Medulla oblongata (tissue), 1 donor: ENCODE results near the gene NAALADL2.
"Not testable (repeated sequence)": the region's sequence is repeated elsewhere in the genome, so short reads cannot be mapped to it uniquely, and the experiment has no call there.

Experiments
- DNase-seq: peaks from one replicate; pipeline ENCODE4 v3.0.0-alpha.2; 2015; ENCODE audit errors: extremely low spot score

The NAALADL2 gene

DNA sequence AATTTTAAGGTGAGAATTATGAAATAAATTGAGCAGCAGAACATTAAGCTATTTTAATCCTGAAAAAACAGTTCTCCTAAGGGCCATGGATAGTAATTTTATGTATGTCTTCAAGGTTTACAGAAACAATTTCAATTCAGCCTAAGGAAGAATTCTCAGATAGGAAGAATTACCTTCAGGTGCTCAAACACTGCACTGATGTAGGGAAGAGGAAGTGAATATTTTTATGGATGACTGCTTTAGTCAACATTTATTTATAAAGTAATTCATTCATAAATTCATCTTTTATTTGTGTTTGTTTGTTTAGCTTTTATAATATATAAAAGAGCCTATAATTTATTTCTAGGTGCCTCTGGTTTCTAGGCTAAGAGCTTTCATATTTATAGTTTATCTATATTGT lies 620.7 kb downstream of the NAALADL2 start:
- DNase-seq = no peak

DNA sequence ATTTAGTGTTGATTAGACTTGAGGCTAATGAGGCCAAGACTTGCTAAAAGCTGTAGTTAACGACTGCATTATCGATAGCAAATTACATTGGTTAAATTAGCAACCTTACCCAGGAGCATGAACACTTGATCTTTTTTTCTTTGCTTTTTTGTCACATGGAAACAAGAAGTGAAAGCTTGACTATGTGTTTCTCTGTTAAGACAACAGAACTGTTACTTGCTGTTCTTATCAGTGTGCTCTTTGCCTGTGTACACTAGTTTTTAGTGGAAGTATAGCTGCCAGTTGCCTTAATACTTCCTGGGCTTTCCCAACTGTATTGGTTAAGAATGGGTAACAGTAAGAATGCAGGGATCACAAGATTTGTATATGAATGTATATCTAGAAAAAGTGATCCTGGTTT lies 625.5 kb downstream of the NAALADL2 start:
- no peak for DNase-seq

DNA sequence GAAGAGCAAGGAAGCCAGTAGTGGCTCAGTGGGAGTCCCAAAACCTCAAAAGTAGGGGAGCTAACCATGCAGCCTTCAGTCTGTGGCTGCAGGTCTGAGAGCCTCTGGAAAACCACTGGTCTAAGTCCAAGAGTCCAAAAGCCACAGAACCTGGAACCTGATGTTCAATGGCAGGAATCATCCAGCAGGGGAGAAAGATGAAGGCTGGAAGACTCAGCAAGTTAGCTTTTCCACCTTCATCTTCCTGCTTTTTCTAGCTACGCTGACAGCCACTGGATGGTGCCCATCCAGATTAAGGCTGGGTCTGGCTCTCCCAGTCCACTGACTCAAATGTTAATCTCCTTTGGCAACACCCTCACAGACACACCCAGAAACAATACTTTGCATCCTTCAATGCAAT lies 626.3 kb downstream of the NAALADL2 start:
- no peak for DNase-seq

DNA sequence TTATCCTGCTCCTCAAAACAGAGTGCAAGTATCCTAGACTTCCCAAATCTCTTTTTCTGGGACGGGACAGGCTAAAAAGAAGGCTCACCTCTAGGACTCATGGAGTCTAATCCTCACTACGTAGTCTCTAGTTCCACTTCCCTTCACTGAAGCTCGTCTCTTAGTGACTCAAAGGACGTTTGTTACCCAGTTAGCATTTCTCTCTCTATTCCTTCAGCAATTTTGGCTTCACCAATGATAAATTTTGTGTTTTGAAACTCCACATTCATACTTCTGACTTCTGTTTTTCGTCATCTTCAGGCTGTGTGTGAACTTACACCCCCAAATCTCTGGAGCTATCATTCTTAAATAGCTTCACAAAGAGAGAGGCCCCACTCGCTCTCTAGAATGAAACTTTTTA lies 627.1 kb downstream of the NAALADL2 start:
- no peak for DNase-seq

DNA sequence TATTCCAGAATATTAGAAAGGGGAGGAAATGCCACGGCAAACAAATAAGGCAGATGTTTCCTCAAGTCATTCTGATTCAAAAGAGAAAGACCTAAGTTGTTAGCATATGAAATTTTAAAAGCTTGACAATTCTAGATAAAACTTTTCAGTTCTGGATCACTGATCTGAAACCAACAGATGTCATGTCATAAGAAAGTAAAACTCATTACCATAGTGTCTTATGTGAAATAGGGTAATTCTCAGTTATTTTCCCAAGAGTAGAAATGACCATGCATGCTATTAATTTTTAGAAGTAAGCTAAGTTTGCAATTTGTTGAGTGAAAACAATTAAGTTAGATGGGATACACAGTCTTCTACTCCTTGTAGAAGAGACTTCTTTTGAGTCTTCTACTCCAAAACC lies 630.3 kb downstream of the NAALADL2 start:
- DNase-seq = no peak

DNA sequence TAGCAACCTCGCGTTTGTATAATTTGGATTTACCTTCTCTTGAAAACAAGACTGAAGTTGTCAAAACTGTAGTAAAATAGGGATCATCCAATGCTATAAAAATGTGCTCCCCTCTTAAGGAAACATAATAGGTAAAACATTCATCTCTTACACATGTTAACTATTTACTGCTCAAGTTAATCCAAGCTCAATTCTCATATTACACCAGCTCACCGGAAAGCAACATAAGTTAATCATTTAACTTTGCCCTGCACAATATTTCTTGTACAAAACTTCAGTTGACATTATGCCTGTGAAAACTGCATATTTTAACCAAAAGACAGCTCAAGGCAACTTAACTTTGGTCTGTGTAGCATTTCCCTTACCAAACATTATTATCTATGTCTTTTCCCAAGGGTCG lies 634.2 kb downstream of the NAALADL2 start:
- DNase-seq = no peak

DNA sequence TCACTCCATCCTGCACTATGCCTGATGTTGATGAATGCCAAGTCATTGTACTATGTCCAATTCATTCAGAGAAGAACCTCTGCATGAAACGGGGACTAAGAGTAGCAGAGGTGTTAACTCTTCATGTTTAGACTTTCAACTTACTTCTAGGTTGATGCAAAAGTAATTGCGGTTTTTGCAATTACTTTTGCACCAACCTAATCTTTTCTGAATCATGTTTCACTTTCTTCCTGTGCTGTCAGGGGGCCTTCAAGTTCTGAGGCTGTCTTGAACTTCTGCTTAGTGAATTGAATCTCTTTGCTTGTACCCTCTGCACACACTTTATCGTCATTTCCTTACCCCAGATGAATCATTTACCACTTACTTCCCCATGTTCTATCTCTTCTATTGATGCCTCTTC lies 636.2 kb downstream of the NAALADL2 start:
- no peak for DNase-seq

DNA sequence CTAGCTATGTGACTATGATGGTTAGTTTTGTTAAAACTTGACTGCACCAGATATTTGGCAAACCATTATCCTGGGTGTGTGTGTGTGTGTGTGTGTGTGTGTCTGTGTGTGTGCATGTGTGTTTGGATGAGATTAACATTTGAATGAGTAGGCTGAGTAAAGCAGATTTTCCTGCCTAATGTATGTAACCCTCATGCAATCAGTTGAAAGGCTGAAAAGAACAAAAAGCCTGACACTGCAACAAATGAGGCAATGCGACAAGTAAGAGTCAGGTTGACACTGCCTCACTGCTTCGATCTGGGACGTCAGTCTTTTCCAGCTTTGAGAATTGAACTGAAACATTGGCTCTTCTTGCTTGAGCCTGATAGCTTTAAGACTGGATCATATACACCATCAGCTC lies 643.0 kb downstream of the NAALADL2 start:
- no peak for DNase-seq

DNA sequence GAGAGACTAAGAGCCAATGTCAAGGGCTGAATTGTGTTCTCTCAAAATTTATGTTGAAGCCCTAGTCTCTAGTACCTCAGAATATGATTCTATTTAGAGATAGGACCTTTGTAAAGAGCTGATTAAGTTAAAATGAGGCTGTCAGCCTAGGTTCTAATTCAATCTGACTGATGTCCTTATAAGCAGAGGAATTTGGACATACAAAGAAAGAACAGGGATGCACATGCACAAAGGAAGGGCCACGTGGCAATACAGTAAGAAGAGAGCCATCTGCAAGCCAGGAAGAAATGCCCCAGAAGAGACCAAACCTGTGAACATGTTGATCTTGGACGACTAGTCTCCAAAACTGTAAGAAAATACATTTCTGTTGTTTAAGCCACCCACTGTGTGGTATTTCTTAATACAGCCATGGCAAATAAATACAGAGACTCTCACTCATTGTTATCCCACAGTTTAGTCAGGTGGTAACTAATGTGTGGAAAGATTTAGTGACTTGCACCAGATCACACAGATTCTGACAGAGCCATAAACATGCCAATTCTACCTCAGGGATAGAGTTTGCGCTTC lies 652.2 kb downstream of the NAALADL2 start:
- DNase-seq = no peak

DNA sequence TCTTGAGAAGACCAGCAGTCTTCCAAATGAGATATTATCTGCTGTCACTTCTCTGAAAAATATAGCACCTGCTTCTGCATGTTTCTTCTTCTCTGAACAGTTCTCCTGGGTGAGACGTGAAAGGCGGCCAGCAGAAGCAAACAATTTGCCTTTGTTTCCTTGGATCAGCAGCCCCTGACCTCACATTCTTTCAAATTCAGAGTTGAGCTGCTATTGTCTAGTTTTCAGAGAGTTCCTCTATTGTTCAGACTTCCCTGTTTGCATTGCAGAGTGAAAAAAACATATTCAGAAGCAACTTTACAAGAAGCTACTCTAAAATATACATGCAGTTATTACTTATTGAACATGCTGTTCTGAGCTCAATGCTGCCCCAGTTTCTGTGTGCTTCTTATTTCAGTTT lies 653.6 kb downstream of the NAALADL2 start:
- peak; percentile 86 for DNase-seq

DNA sequence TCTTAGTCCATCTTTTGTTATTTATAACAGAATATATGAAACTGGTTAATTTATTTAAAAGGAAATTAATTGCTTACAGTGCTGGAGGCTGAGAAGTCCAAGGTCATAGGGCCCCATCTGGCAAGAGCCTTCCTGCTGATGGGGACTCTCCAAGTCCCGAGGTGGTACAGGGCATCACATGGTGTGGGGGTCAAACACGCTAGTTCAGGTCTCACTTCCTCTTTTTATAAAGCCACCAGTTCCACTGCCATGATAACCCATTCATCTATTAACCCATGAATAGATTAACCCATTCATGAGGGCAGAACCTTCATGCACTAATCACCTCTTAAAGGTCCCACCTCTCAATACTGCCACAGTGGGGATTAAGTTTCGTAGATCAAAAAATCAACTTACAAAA lies 659.3 kb downstream of the NAALADL2 start:
- DNase-seq = no peak

DNA sequence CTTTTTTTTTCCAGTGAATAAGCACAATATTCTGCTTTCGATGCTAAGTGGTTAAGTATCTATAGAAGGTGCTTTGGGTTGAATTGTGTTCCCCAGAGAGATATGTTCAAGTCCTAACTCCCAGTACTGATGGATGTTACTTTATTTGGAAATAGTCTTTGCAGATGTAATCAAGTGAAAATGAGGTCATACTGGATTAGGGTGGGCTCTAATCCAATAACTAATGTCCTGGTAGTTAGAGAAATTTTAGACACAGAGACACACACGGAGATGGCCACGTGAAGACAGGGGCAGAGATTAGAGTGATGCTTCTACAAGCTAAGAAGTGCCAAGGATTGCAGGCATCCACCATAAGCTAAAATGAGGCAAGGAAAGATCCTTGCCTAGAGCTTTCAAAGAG lies 662.3 kb downstream of the NAALADL2 start:
- no peak for DNase-seq

DNA sequence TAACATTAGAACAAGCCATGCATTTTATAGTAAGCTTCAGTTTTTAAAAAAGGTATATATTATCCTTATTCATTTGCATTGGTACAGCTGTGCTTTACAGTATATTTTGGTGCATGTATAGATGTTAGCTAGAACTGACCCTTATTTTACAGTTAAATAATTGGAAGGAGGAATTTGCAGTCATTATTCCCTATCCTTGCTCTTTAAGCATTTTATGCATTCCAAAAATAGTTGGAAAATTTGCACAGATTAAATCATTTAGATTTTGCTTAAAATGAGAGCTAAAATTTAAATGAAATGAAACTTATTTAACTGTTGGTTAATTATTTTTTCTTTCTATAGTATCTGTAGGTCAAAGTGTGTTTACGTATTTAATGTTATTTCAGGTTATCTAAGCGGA lies 667.1 kb downstream of the NAALADL2 start:
- DNase-seq = no peak

DNA sequence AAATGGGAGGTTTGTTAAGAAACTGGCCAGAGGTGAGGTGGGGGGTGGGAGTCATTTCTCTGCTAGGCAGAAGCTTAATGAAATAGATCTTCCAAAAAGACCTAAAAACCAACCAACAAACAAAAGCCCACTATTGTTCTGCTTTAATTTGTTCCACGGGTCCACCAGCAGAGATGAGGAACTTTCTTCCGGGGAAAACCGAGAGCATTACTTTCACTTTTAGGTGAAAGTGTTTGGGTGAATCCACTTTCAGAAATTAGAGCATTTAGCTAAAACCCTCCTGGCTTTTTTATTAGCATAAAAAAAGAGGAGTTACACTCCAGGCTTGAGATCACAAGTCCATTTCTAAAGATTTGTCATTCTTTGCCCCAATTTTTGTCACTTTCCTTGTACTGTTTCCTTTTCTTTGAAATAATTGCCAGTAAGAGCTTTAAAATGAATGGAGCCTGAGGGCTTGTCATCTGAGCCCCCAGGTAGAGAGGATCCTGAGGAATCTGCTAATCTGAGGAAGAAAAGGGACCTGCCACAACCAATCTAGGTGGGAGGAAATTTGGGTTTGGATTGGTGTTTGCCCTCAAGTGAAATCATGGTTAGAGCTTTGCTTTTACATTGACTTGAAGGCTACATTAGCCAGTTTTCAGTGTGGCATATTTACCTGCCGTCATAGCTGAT lies 667.6 kb downstream of the NAALADL2 start:
- peak; percentile 48 for DNase-seq

DNA sequence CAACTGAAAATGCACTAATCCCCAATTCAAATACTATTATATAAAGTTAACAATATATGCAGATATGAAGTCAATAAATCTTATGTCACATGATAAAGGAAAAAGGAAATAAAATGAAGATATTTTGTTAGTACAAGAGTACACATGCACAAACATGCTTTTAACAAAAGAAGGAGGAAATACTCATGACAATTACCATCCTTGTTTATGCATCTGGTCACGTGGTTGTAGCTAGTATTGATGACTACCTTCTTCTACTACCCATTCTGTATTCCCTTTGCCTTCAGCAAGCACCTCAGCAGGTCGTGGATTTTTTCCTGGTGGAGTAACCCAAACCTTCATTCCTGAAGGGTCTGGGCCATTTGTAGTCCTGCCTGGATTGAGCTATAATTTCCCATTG lies 669.6 kb downstream of the NAALADL2 start:
- not testable (repeated sequence) for DNase-seq

DNA sequence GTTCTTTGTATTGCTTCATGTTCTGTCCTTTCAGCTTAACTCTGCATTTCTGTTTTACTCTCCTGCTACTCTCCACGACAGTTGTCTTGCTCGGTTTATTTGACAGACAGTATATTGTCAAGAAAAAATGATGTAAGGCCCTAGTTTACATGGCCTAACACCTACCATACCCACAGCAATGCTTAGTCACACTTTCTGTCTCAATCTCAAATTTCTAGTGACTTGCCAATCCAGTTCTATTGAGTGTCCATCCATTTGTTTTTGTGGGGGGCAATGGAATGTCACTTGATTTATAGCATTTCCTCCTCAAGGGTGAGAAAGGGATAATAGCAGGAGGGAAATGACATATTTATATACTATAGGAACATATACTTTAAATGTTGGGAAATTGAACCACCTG lies 676.2 kb downstream of the NAALADL2 start:
- DNase-seq = no peak

DNA sequence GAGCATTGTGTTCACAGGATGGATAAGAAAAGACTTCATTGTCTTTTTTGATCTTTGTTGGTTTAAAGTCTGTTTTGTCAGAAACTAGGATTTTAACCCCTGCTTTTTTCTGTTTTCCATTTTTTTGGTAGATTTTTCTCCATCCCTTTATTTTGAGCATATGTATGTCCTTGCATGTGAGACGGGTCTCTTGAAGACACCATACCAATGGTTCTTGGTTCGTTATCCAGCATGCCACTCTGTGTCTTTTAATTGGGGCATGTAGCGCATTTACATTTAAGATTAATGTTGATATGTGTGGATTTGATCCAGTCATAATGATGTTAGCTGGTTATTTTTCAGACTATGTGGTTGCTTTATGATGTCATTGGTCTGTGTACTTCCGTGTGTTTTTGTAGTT lies 687.0 kb downstream of the NAALADL2 start:
- no peak for DNase-seq

DNA sequence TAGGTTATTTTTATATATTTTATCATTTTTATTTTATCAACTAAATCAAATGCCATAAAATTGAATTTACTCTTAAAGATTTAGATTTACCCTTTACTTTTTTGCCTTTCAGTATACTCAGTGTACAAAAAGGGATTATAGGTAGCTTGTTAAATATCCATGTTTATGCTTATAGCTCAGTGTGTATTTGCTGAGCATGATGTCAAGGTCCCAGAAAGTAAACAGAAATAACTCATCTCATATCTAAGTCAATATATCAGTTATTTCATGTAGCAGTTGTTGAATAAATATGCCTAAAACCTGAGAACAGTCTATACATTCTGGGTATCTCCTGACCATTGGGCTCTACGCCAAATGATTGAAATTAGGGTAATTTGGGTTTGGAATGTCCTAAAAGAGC lies 693.8 kb downstream of the NAALADL2 start:
- no peak for DNase-seq

DNA sequence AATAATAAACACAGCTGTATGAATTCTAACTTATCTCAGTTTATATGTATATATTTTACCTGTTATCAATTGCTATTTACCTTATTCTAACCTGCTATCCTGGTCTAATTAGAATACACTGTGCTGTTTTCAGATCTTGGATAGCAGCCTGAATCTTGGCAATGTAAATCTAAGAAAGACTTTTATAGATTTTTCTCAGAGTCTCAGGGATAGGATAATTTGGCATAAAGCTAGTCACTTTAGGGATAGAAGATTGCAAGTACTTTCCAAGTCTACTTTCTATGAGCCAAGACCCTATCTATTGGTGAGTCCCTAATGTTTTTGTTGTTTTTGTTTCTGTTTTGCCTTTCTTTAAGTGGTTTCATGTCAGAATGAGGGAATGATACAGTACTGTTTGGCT lies 695.7 kb downstream of the NAALADL2 start:
- DNase-seq = no peak

DNA sequence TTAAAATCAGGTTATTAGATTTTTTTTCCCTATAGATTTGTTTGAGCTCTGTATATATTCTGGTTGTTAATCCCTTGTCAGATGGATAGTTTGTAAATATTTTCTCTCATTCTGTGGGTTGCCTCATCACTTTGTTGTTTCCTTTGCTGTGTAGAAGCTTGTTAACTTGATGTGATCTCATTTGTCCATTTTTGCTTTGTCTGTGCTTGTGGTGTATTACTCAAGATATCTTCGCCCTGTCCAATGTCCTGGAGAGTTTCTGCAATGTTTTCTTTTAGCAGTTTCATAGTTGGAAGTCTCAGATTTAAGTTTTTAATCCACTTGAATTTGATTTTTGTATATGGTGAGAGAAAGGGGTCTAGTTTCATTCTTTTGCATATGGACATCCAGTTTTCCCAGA lies 699.1 kb downstream of the NAALADL2 start:
- no peak for DNase-seq

DNA sequence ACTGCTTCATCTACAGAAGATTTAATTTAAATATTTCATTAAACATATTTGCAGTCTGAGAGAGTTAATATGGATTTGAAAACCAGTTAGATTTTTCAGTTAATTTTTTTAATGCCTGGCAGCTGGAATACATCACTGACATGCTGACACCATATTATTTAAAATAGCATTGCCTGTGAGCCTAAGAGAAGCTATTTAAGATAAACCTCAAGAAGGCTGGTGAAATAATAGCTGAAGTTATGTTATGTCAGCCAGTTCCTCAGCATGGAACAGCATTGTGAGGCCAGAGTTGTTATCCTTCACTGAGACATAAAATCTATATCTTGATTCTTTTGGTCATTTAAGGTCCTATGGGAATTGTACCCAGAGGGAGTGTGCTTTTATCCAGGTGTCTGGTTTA lies 705.2 kb downstream of the NAALADL2 start:
- DNase-seq = no peak

DNA sequence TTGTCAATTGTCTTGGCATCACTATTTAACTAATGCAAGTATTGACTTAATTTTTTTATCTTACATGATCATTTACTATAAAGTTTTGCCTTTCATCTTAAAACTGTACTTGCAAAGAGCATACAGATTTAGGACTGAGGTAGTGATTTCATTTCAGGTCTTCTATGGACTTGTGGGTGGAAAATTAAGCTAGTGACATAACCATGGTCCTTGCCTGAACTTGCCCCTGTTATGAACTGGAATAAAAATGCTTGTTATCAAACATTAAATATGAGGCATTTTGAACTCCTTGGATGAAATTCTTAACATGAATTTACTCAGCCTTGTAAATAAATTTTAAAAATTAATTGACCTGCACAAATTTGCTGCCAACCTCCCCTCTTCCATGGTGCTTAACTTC lies 712.0 kb downstream of the NAALADL2 start:
- DNase-seq = no peak

DNA sequence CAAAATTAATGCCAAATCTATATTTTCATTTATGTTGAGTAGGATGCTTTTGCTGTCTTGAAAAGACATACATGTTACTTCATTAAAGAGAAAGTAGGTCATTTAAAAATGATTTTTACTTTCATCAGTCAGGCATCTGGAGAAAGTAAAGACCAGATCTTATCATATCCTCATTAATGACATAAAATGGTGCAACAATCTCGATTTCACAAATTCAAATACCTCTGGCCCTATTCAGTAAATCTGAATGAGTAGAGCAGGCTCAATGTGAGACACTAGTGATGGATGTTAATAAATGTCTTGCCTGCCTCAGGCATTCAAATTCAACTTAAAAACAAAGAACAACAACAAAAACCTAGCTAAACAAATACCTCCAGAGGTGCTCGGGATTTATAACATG lies 714.1 kb downstream of the NAALADL2 start:
- no peak for DNase-seq

DNA sequence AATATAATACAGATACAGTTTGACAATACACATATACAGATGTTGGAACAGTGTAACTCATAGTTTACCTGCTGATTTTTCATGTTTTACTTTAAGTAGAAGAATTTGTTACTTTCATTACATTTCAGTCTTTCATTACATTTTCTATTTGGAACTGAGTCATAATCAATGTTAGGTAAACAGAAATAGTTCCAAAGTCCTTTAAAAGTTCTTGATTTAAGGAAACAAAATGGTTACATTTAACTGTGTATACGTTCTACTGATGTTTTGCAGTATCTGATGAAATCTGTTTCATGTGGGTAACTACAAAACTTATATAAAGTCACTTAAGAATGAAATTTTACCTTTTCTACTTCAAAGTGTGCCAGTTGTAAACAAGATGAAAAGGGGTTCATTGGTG lies 721.2 kb downstream of the NAALADL2 start:
- no peak for DNase-seq
